Measurements from ENCODE around the gene LACC1.

The LACC1 gene

GRCh38 chr13:43884222-43884621 is 4.5 kb downstream of the LACC1 start:
- no peak for DNase-seq (ENCODE audit: low spot score)

GRCh38 chr13:43894438-43894837 is 14.7 kb downstream of the LACC1 start:
- DNase-seq (ENCODE audit: low spot score): no peak

- no peak for DNase-seq (ENCODE audit: low spot score)
These were observed 16.2 kb downstream of the LACC1 start for GRCh38 chr13:43895940-43896339.

- no peak for DNase-seq (ENCODE audit: low spot score)
These were observed 25.8 kb downstream of the LACC1 start for GRCh38 chr13:43905435-43906031.

- no peak for DNase-seq (ENCODE audit: low spot score)
These were observed 28.7 kb downstream of the LACC1 start for GRCh38 chr13:43908156-43909126.

GRCh38 chr13:43910856-43911255 is 31.2 kb downstream of the LACC1 start:
- no peak for DNase-seq (ENCODE audit: low spot score)

- no peak for DNase-seq (ENCODE audit: low spot score)
These were observed 31.6 kb downstream of the LACC1 start for GRCh38 chr13:43911278-43911677.

- DNase-seq (ENCODE audit: low spot score): no peak
These were observed 32.2 kb downstream of the LACC1 start for GRCh38 chr13:43911871-43912270.

- no peak for DNase-seq (ENCODE audit: low spot score)
These were observed 35.7 kb downstream of the LACC1 start for GRCh38 chr13:43915451-43915850.

- no peak for DNase-seq (ENCODE audit: low spot score)
These were observed 37.1 kb downstream of the LACC1 start for GRCh38 chr13:43916828-43917227.

GRCh38 chr13:43918636-43919035 is 38.9 kb downstream of the LACC1 start:
- no peak for DNase-seq (ENCODE audit: low spot score)

- DNase-seq (ENCODE audit: low spot score): no peak
These were observed 41.4 kb downstream of the LACC1 start for GRCh38 chr13:43920965-43921674.

- DNase-seq (ENCODE audit: low spot score): no peak
These were observed 45.0 kb downstream of the LACC1 start for GRCh38 chr13:43924549-43925245.

GRCh38 chr13:43929947-43930346 is 50.2 kb downstream of the LACC1 start:
- no peak for DNase-seq (ENCODE audit: low spot score)

GRCh38 chr13:43933378-43933777 is 53.7 kb downstream of the LACC1 start:
- DNase-seq (ENCODE audit: low spot score): no peak

GRCh38 chr13:43934273-43934672 is 54.6 kb downstream of the LACC1 start:
- no peak for DNase-seq (ENCODE audit: low spot score)

GRCh38 chr13:43935878-43936277 is 56.2 kb downstream of the LACC1 start:
- no peak for DNase-seq (ENCODE audit: low spot score)

- DNase-seq (ENCODE audit: low spot score): no peak
These were observed 56.9 kb downstream of the LACC1 start for GRCh38 chr13:43936647-43937046.

GRCh38 chr13:43937839-43938238 is 58.1 kb downstream of the LACC1 start:
- DNase-seq (ENCODE audit: low spot score): no peak

- no peak for DNase-seq (ENCODE audit: low spot score)
These were observed 58.7 kb downstream of the LACC1 start for GRCh38 chr13:43938449-43938848.

GRCh38 chr13:43939086-43939485 is 59.4 kb downstream of the LACC1 start:
- no peak for DNase-seq (ENCODE audit: low spot score)

GRCh38 chr13:43942286-43942685 is 62.6 kb downstream of the LACC1 start:
- DNase-seq (ENCODE audit: low spot score): no peak
